Right atrium auricular region (tissue), 2 donors: ENCODE measurements around the gene MGME1. TPM values are rescaled to one million over a fixed set of nuclear protein-coding genes. Genes with fewer than 3 reads are reported as not detected.

Experiments
- DNase-seq: peaks from one replicate; pipeline ENCODE4 v3.0.0-alpha.2; 2019; ENCODE audit warnings: low spot score
- H3K27ac ChIP-seq, 2 donors: fragments of 200-600 bp; sonication (generic); 1 replicate in 1 of 2; 2 replicates in 1 of 2; pipeline ENCODE4 v1.5.1; 2016 to 2019
- H3K27me3 ChIP-seq, 2 donors: fragments of 200-600 bp; sonication (generic); one replicate each; pipeline versions ENCODE4 v1.5.1 to v1.6.0; 2017 to 2019
- H3K36me3 ChIP-seq: fragments of 200-600 bp; sonication (generic); one replicate; pipeline ENCODE4 v1.5.1; 2016
- H3K4me1 ChIP-seq, 2 donors: fragments of 200-600 bp; sonication (generic); one replicate each; pipeline versions ENCODE4 v1.5.1 to v1.6.0; 2017 to 2019
- H3K4me3 ChIP-seq, 2 donors: fragments of 200-600 bp; sonication (generic); 1 replicate in 1 of 2; 2 replicates in 1 of 2; pipeline ENCODE4 v1.5.1; 2017 to 2019; ENCODE audit warnings: mild to moderate bottlenecking in 1 of 2, moderate library complexity in 1 of 2
- H3K9me3 ChIP-seq, 2 donors: fragments of 200-600 bp; sonication (generic); one replicate each; pipeline ENCODE4 v1.5.1; 2019
- total RNA-seq, 2 donors: library from RNA; depleted of rRNA; stranded (reverse); fragments of >200 nt; gene quantifications; one replicate each; pipeline ENCODE4 v1.1.0, GENCODE V29; 2016
- TF ChIP-seq, protein P1 (sequence below), 2 donors: fragments of 200-600 bp; sonication (generic); IDR thresholded peaks; one replicate each; pipeline ENCODE4 v1.5.1; 2019; ENCODE audit warnings: antibody characterized with exemption in 2 of 2

The MGME1 gene
- total RNA-seq, 2 donors from 2014 or later = 2.7 to 7.1 TPM

DNA sequence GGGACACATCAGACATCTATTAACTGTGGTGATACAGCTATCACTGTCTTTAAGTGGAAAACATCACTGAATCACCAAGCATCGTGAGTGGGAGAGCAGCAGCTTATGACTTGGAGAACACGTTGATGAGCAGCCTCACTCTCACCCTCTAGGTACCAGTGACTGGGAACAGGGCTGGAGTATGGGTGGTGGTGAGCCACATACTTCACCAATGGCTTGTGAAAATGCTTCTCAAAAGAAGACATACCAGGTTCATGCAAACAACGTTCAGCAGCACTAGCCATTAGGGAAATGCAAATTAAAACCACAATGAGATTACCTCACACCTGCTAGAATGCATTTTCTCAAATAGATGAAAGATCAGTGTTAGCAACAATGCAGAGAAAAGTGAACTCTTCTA, 25.5 kb upstream of the MGME1 start:
- no peak for DNase-seq
- H3K27ac ChIP-seq = no peak overlapping the region
- H3K4me3 ChIP-seq = no peak overlapping the region
- H3K27me3 ChIP-seq = no peaks in the 10 kb centered on the region
- H3K36me3 ChIP-seq = peaks cover 76% of the 10 kb centered on the region
- TF ChIP-seq, protein P1, sequence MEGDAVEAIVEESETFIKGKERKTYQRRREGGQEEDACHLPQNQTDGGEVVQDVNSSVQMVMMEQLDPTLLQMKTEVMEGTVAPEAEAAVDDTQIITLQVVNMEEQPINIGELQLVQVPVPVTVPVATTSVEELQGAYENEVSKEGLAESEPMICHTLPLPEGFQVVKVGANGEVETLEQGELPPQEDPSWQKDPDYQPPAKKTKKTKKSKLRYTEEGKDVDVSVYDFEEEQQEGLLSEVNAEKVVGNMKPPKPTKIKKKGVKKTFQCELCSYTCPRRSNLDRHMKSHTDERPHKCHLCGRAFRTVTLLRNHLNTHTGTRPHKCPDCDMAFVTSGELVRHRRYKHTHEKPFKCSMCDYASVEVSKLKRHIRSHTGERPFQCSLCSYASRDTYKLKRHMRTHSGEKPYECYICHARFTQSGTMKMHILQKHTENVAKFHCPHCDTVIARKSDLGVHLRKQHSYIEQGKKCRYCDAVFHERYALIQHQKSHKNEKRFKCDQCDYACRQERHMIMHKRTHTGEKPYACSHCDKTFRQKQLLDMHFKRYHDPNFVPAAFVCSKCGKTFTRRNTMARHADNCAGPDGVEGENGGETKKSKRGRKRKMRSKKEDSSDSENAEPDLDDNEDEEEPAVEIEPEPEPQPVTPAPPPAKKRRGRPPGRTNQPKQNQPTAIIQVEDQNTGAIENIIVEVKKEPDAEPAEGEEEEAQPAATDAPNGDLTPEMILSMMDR (IDR thresholded peaks at IDR 0.05) = no peak
- no peaks in the 10 kb centered on the region for H3K9me3 ChIP-seq
- H3K4me1 ChIP-seq = peaks cover 0 to 11% of the 10 kb centered on the region in 2 donors

- no peaks in the 10 kb centered on the region for H3K4me1 ChIP-seq
- H3K27me3 ChIP-seq = no peaks in the 10 kb centered on the region
- DNase-seq = no peak
- peaks cover 92% of the 10 kb centered on the region for H3K36me3 ChIP-seq
- no peak overlapping the region for H3K27ac ChIP-seq
- no peak overlapping the region for H3K4me3 ChIP-seq
- no peaks in the 10 kb centered on the region for H3K9me3 ChIP-seq
- TF ChIP-seq, protein P1 (IDR thresholded peaks at IDR 0.05) = no peak
Observed at GRCh38 chr20:17944854-17945474, 23.9 kb upstream of the MGME1 start.

- Histone ChIP-seq H3K36me3 (peaks cover 95% of the 10 kb centered on the region), H3K27ac (no peak overlapping the region)
- TF ChIP-seq, protein P1 (IDR thresholded peaks at IDR 0.05) = no peak
Observed at GRCh38 chr20:17946040-17946439, 22.8 kb upstream of the MGME1 start.

GRCh38 chr20:17946572-17947473, 22.0 kb upstream of the MGME1 start:
- H3K4me1 ChIP-seq = no peaks in the 10 kb centered on the region
- no peaks in the 10 kb centered on the region for H3K9me3 ChIP-seq
- TF ChIP-seq, protein P1 (IDR thresholded peaks at IDR 0.05) = no peak
- H3K27ac ChIP-seq = no peak overlapping the region
- peaks cover 96% of the 10 kb centered on the region for H3K36me3 ChIP-seq
- no peak for DNase-seq
- H3K27me3 ChIP-seq = no peaks in the 10 kb centered on the region
- no peak overlapping the region for H3K4me3 ChIP-seq

More at GRCh38 chr20:17946040-17946439, 22.8 kb upstream of the MGME1 start:
- Histone ChIP-seq H3K4me3 (no peak overlapping the region), H3K27me3 (no peaks in the 10 kb centered on the region), H3K4me1 (no peaks in the 10 kb centered on the region), H3K9me3 (no peaks in the 10 kb centered on the region)
- DNase-seq = no peak

DNA sequence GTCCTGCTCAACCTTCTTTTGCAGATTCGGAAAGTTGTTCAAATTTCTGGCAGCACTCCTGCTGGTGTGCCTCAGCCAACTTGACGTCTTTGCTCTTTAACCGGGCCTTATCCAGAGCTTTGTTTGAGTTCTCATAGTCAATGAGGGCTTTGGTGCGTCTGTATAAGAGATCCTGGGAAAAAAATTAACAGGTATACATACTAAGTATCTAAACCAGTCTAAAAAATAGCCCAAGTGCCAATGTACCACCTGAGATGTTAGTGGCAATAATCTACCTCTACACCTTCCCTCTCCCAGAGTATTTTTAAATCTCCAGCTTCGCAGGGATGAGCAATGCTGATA, 21.4 kb upstream of the MGME1 start:
- no peaks in the 10 kb centered on the region for H3K9me3 ChIP-seq
- no peak overlapping the region for H3K4me3 ChIP-seq
- H3K4me1 ChIP-seq = no peaks in the 10 kb centered on the region
- H3K27ac ChIP-seq = no peak overlapping the region
- TF ChIP-seq, protein P1 (IDR thresholded peaks at IDR 0.05) = no peak
- DNase-seq = no peak
- peaks cover 96% of the 10 kb centered on the region for H3K36me3 ChIP-seq
- H3K27me3 ChIP-seq = no peaks in the 10 kb centered on the region
